ENCODE results near the gene DMP1. TPM values are rescaled to one million over a fixed set of nuclear protein-coding genes. Genes with fewer than 3 reads are reported as not detected.

The DMP1 gene
- total and polyA plus RNA-seq, 2 of the 8 experiments (the other 6 are each of a cell fraction or from before 2014, with no cell fraction given), result 0.05 to 0.17 TPM

DNA sequence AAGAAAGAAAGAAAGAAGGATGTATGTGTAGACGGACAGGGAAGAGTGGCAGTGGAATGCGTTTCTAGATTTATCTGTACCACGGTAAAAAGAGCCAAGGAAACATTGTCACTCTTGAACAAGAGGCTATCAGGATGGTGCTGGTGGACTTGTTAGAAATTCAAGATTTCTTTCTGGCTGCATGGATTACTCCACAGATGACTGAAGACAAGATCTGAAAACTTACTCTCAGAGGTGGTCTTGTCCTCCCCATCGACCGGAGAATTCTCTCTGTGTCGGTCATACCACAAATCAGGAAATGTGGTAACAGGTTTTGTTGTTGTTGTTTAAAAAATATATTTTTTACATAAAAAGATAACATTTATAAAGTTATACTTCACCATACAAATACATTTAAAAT, 30.0 kb upstream of the DMP1 start (continued):
- no peak for TF ChIP-seq FOSL1 (IDR thresholded peaks at IDR 0.05; ENCODE audit: insufficient read depth, low read depth, low read length)
- TF ChIP-seq, protein P1, sequence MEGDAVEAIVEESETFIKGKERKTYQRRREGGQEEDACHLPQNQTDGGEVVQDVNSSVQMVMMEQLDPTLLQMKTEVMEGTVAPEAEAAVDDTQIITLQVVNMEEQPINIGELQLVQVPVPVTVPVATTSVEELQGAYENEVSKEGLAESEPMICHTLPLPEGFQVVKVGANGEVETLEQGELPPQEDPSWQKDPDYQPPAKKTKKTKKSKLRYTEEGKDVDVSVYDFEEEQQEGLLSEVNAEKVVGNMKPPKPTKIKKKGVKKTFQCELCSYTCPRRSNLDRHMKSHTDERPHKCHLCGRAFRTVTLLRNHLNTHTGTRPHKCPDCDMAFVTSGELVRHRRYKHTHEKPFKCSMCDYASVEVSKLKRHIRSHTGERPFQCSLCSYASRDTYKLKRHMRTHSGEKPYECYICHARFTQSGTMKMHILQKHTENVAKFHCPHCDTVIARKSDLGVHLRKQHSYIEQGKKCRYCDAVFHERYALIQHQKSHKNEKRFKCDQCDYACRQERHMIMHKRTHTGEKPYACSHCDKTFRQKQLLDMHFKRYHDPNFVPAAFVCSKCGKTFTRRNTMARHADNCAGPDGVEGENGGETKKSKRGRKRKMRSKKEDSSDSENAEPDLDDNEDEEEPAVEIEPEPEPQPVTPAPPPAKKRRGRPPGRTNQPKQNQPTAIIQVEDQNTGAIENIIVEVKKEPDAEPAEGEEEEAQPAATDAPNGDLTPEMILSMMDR (IDR thresholded peaks at IDR 0.05; ENCODE audit: control extremely low read depth in 1 of 3, insufficient read depth in 1 of 3, low read depth in 1 of 3, low read length in 3 of 3), result no peak
